ENCODE measurements around the gene BHMT.
A peak's percentile ranks its signal among the peaks of the same experiment; 100 is the strongest.

BHMT gene, protein sequence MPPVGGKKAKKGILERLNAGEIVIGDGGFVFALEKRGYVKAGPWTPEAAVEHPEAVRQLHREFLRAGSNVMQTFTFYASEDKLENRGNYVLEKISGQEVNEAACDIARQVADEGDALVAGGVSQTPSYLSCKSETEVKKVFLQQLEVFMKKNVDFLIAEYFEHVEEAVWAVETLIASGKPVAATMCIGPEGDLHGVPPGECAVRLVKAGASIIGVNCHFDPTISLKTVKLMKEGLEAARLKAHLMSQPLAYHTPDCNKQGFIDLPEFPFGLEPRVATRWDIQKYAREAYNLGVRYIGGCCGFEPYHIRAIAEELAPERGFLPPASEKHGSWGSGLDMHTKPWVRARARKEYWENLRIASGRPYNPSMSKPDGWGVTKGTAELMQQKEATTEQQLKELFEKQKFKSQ

DNA sequence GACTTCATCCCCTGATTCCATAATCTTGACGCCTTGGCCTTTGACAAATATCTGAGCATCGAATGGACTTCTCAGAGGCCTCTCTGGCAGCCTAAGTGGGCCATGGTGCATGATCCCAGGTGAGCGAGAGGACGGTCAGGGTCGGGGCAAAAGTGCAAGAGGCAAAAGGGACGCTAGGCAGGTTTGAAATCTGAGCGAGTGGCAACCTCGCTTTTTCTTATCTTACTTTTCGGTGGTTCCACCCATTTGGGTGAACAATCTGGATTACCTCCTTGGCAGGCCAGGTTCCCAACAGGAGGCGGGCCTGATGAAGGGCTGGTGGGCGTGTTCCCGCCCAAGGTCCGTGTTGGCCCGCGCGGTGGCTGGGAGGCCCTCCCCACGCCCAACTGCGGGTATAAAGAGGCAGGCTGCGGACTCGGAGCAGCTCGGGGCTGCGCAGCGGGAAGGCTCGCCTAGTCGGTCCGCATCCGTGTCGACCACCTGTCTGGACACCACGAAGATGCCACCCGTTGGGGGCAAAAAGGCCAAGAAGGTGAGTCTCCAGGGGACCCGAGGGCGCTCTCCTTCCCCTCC is at the start of gene BHMT:
Gene BHMT, plus strand, starts transcription at position 423 of the 573 bp plus-strand sequence. Its CDS starts 77 bp downstream, at position 500.
- no peak for DNase-seq (ENCODE audit: low spot score)

DNA sequence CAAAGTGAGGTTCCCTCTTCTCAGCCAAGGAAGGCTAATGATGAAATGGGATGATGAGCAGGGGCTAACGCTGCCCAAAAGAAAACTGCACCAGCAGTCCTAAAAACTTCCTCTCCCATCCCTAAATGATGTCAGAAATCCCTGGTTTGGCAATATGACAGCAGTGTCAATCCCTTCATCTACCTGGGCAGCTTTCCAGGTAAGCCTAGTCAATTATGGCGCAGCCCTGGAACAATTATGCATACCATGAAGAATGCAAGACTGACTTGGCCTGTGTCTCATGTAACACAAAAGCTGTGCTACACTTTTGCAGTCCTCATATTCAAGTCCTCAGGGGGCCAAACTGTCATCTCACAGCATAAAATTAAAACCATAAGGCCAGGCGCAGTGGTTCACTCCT is 49.2 kb upstream of the BHMT start:
- no peak for DNase-seq (ENCODE audit: low spot score)

DNA sequence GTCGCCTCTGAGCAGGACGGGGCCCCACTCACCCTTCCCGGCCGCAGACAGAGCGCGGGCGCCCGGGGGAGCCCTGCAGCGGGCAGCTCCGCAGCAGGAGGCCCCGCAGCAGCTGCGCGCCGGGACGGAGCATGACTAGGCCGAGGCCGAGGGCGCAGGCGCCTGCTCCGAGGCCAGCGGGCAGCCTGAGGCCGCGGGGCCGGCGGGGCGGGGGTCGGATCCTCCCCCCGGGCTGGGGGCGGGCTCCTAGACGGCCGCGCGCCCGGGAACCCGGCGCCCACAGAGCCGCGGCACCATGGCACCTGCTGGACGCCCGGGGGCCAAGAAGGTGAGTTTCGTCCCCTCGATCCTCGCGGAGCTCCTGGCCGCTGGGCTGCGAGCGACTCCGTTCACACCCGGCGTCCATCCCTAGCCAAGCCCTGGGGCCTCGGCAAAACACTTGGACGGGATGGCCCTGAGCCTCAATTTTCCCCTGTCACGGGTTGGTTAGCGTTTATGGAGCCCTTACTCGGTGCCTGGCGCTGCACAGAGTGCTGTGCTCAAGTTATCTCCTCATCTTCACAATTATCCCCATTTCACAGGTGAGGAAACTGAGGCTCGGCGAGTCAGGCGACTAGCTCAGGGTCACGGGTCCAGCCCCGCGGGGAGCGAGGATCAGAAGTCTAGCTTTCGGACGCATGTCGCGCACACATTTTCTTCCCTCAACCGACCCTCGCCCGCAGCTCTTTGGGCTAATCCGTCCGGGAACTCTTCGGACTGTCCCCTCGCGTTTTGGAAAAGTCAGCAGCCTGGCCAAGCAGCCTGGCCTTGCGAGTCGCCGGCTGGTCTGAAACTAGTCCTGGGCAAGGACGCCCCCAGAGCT is 41.9 kb upstream of the BHMT start, which contains the start of the genes BHMT2 and DMGDH:
Gene BHMT2, plus strand, starts transcription at position 280 of the 862 bp plus-strand sequence. Its CDS starts 16 bp downstream, at position 296.
Gene DMGDH, minus strand, starts transcription at position 187 of the 862 bp plus-strand sequence. Its CDS starts 54 bp downstream, at position 133.
- DNase-seq (ENCODE audit: low spot score): no peak

DNA sequence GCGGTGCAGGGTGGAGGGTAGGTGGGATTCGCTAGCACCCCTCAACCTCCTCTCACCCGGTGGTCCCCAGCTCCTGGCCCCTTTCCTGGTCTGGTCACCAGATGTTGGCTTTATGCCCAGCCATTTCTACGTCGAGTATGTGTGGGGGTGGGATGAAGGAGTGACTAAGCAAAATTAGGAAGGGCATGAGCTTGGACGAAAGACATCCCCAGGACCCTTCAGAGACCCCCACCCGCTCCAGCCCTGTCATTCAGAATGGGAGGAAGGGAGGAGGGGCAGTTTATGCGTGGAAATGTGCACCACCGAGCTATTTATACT is 41.3 kb upstream of the BHMT start:
- DNase-seq (ENCODE audit: low spot score): no peak

DNA sequence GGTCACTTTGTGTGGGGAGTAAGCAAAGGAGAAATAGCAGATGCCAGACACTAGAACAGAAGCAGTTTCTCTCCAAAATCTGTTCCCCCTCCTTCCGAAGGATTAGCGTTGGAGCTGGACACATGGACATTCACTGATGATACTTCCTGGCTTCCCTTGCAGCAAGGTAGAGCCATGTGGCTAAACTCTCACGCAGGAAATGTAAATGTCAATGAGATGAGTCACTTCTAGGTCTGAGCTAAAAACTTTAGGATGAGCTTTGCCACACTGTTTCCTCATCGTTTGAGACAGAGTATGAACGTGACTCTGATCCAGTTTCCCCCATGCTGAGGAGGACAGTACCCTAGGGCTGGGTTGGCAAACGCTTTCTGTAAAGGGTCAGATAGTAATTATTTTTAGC is 37.0 kb upstream of the BHMT start:
- no peak for DNase-seq (ENCODE audit: low spot score)

DNA sequence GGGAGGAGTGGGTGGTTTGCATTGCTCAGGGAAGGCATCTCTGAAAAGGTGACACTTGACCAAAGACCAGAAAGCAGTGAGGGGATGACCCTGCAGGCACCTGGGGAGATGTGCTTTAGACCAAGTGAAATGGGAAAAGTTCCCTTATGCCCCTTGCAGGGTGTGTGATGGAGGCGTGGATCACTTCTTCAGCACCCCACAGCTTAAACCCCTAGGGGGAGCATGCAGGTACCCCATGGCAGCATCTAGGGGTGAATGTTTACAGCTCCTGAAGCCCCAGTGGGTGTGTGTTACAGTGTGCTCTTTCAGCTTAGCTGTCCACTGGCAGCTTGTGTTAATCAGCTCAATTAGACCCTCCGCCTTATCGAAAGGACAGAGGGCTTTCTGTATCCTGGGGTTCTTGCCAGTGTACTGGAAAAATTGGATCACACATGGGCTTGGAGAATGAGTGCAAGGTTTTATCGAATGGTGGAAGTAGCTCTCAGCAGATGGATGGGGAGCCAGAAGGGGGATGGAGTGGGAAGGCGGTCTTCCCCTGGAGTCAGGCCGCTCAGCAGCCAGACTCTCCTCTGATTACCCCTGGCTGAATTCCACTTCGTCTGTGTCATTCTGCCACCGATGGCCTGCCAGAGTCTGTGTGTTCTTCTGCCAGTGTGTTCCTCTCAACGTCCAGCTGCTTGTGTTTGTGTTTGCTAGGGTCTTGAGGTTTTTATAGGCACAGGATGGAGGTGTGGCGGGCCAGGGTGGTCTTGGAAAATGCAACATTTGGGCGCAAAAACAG is 35.8 kb upstream of the BHMT start:
- no peak for DNase-seq (ENCODE audit: low spot score)

DNA sequence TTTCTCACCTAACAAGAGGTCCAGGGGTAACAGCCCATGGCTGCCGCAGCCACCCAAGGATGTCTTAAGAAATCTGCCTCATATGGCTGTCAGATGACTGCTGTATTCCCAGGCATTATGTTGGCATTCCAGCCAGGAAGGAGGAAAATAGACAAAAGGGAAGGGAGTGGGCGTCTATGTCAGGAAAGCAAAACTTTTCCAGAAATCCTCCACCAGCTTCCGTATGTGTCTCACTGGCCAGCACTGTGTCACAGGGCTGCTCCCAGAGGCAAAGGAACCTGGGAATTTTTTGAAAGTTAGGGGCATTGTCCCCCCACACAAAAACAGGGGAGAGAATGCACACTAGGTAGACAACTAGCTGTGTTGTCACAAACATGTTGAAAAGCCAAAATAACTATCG is 34.8 kb upstream of the BHMT start:
- DNase-seq (ENCODE audit: low spot score): no peak

DNA sequence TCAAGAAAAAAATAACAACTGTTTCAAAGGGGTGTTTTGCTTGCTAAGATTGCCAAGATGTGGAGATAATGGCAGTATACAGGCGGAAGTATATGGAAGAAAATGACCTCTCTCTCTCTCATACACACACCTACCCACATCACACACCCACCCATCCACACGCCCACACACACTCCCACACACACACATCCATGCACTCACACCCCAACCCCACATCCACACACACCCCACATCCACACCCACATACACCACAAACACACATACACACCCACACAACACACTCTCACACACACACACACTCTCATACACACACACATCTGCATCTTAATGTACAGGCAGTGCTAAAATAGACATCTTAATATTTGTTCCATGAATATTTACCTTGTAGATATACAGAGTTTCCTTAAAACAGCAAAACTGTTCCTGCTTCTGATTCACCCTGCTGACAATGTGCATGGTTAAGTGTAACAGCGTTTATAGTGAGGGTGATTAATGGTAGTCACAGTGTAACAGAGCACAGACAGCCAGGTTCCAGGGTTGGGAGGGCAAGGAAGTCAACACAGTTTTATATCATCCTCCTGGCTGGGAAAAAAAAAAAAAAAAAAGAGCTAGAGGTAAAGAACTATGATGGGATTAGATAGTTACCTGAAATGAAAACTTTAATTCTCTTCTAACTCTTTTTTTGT is 33.8 kb upstream of the BHMT start:
- no peak for DNase-seq (ENCODE audit: low spot score)

DNA sequence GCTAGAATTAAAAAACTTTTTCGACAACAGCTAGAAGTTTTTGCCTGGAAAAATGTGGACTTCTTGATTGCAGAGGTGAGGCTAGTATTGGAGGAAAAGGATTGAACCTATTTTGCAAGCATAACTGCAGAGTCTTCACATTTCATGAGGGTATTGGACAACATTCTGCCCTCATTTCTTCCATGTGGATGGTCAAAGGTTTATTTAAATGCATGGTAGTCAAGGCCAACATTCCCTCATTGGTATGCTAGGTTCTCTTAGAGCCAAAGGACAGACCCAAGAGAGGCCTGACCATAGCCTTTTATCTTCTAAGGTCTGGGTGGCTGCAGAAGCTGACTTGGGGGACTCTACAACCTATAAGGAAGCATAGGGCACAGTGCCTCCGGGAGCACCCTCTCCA is 30.8 kb upstream of the BHMT start:
- DNase-seq (ENCODE audit: low spot score): no peak

DNA sequence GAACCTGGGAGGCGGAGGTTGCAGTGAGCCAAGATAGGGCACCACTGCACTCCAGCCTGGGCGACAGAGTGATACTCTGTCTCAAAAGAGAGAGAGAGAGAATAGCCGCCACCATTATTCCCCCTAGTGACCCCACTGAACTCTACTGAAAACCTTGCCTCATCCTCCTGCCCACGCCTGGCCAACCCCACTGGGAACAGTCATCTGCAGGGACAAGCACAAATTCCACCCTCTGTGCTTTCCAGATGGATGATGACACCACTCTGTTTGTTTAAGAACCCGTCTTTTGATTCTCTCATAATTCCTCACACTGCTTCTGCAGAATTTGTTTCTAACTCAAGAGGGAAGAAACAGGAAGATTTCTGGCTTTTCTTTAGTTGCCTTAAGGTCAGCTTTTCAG is 29.8 kb upstream of the BHMT start:
- DNase-seq (ENCODE audit: low spot score): no peak

DNA sequence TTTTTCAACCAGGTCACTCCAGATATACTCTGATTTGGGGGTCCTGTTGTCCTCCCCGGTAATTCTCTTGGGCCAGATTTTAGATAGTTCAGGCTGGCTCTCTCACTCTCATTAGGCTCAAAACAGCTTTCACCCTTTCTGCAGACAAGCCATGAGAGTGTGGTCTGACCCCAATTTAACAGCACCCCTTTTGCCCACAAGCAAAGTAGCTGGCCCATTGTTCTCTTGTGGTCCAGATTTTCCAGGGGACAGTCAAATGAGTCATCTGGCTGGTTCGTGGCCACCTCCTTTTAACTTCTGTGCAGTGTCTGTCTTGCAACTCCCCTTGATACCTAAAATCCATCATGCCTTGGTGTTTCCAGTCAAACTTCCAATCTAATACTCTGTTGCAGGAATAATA is 25.5 kb upstream of the BHMT start:
- DNase-seq (ENCODE audit: low spot score): no peak

DNA sequence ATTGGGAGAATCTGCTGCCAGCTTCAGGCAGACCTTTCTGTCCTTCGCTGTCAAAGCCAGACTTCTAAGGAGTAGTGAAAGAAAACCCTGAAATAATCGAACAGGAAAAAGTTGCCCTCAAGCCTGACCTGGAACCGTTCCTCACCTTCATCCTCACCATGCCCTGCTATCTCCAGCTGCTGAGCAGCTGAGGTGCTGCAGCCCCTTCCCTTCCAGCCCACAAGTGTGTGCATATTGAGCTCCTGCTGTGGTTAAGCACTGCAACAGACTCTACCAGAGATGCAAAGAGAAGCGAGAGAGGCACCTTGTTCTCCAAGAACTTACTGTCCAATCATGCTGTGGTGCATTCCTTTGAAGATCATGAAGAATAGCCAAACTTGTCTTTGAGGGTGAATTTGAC is 23.1 kb upstream of the BHMT start:
- DNase-seq (ENCODE audit: low spot score): no peak

DNA sequence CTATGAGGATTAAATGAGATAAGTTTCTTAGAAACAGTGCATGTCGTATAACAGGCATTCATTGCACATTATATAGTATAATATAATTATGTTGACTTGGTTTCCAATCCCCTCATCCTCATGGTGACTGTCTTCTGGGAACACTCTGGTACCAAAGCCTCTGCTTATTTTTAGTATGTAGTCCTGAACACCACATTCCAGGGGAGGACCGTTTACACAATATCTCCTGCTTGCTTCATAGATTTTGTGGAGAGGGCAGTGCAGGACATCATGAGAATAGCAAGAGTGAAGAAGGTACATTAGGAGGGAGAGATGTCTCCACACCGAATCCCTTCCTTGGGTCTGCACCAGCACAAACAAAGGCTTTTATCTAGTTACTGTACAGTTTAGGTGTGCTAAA is 20.5 kb upstream of the BHMT start:
- no peak for DNase-seq (ENCODE audit: low spot score)

DNA sequence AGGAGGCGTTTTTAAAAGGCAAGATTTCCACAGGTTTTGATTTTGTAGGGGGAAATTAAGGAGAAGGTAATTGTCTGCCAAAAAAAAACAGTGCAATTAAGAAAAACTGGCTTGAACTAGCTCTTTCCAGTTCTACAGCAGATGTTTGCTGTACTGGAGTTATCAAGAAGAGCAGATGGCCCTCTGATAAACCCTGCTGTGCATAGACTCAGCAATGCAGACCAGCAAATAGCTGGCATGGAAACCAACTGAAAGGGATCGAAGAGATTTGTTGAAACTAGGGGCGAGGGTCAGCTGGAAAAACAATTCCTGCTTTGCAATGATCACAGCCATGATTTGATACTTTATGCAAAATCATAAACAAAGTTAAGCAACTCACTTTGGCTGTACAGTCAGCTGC is 17.8 kb upstream of the BHMT start:
- DNase-seq (ENCODE audit: low spot score): no peak

DNA sequence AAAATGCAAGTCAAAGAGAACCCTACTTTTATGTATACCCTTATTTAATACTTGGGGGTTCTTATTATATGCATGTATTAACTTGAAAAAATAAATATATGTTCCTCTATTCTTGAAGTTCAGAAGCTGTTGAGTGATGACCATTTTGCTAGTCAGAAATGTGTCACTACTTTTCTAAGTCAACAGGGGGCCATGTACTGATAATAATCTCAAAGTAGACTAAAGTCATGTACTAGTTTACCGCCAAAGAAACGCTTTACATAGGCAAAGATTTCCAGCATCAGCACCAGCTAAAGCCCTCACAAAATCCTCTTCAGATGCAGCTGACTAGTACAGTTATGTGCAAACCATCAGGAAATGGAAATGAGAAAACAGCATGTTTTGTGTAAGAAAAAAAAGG is 5.7 kb upstream of the BHMT start:
- no peak for DNase-seq (ENCODE audit: low spot score)

DNA sequence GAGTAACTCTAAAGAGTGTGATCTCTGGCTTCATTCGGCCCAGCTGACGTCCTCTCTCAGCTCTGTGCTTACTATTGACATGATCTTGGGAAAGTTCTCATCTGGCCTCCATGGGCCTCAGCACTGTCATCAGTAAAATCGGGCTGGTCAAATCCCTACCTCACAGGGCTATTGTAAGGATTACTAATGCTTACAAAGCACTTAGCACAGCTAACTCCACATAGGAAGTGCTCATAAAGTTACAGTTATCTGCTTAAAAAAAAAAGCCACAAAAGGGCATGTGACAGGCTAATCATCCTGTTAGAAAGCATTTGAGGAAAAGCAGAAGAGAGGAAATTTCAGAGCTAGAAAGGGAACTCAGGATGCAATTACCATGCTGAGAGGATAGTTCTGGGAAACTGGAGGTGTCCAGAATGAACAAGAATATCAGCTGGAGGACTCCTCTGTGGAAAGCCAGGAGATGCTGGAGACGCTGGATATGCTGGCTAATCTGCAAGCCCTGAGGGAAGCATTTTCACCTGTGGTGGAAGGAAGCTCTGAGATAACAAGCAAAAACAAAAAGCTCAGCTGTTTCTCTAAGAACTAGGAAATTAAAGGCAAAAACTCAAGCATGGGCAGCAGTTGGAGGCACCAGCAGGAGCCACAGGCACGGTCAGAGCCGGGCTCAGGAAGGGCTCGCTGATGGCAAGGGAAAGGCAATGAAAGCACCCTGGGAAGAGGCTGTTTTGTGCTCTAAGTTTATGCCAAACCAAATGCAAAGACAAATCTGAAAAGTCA is 4.4 kb upstream of the BHMT start:
- no peak for DNase-seq (ENCODE audit: low spot score)

DNA sequence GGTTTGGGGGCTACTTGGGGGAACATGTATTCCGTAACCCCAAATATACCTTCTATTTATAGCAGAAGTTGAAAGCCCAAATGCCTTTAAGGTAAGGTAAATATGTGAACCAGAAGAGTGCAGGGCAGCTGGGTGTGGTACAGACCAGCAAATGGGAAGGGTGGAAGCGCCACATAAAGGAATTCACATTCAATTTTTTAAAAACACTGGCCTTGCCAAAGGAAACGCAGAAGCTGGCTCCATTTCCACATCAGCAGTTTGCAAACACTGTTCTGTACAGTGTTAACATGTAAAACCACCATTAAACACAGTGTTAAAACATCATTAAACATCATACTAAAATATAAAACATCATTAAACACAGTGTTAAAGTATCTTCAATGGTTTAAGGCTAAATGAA is 3.5 kb upstream of the BHMT start:
- DNase-seq (ENCODE audit: low spot score): no peak

DNA sequence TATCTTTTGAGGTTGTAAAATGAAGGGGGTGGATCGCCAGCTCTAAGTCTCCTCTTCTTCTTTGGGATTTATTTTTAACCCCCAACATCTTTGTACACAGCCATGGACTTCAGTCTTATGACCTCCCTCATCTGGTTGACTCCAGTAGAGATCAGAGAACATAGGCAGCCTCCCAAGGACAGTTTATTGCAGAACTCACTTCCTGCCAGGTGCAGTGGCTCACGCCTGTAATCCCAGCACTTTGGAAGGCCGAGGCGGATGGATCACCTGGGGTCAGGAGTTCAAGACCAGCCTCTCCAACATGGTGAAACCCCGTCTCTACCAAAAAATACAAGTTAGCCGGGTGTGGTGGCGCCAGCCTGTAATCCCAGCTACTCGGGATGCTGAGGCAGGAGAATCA is 2.8 kb upstream of the BHMT start:
- DNase-seq (ENCODE audit: low spot score): no peak

DNA sequence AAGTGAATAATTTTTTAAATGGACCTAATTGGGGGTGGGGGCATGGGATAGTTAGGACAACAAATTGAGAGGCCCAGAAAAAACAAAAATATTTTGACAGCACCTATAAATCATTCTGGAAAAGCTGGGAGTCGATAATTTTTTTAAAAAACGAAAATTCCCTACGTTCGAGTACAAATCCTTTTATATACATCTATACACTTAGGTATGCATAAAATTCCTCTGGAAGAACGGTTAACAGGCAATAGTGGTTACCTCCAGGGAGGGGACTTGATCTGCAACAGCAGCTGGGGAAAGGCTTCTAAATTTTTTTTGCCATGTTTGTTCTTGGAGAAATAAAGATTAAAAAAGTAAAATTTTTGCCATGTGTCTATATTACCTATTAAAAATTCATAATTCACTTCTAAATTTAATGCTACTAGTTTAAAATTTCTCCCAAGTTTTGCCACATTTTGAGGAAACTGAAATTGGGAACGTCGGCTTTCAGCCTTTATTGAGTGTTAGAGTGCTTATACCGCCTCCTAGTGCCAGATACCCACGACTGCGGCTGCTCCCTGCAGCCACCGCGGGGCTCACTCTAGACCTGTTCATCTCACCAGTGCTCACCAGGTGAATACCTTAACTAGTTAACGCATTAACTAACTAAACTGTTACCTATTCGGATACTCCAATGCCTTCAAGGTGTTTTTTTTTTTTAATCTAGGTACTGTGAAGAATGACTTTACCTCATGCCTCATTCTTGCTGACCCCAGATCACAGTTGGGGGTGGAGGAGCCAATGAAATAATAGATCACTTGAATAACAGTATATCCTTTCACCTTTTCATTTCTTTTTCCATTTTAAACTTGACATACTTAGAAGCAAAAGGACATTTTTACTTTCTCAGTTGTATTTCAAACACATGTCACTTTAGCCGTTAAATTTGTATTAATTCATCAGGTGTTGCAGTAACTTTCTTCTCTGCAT is 1.8 kb upstream of the BHMT start:
- peak; percentile 16 for DNase-seq (ENCODE audit: low spot score)

Measured in hematopoietic multipotent progenitor cell treated with erythropoietin and hydrocortisone succinate and interleukin-3 and kit ligand, for 17 days (in vitro differentiated cells).